ENCODE measurements around the gene EIF1AX.
"Not testable (repeated sequence)": the region's sequence is repeated elsewhere in the genome, so short reads cannot be mapped to it uniquely, and the experiment has no call there.

Gene EIF1AX

DNA sequence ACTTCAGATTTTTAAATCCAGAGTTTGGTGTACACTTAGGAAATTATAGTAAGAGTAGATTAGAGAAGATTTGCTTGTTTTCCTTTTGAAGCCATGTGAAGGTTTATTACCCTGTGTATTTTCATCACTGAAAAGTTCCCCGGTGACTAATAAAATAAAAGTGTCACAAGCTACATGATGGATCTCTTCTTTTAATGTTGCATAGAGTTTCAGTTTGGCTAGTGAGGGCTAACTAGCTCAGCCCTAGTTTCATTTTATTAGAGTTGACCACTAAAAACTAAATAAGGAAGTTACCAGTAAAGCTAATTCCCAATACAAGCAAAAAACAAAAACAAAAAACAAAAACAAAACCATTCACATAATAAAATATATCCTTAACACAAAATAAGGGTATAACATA is 14.8 kb downstream of the EIF1AX start:
- DNase-seq (ENCODE audit: low read depth): not testable (repeated sequence)

DNA sequence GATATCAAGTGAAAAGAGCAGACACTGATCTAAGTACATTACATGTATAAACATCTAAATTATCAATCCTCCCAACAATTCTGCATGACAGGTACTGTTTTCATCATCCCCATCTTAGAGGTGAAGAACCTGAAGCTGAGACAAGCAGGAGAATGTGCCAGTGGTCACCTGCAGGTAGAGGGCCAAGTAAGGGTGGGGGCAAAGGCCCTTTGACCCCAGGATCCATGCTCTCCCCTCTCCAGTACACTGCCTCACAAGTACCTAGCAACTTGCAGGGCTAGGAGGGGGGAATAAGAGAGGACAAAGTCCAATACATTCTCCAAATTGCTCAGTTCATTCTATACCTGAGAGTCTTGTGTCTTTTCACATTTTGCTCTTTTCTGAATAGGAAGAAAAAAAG is 16.7 kb downstream of the EIF1AX start:
- no peak for DNase-seq (ENCODE audit: low read depth)

DNA sequence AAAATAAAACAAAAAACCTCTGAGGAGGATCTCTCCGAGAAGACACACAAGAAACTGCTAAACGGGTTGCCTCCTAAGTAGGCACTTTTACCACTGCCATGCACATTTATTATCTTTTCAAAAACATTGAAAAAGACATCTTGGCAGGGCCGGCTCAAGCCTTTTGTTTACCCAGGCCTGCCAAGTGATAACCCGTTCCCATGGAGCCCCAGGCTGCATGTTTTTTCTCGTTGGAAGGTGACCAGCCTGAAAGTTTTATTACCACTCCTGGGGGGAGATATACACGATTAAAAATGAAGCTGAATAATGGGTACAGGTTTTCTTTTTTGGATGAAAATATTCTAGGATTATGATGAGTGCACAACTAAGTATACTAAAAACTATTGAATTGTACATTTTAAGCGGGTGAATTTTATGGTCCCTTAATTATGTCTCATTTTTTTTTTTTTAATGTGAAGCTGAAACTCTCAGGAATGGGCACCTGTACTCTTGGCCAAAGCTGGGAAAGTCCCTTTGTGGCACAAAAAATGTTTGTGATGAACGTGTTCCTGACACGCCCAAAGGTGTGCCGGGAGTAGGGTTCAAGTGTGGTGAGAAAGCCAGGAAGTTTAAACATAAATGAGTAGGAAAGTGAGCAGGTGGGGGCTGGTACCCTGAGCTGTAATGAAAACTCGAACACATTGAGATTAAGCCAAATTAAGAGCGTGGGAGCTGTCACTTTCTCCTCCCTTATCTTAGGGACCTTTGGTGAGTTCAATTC is 23.4 kb downstream of the EIF1AX start:
- no peak for DNase-seq (ENCODE audit: low read depth)

DNA sequence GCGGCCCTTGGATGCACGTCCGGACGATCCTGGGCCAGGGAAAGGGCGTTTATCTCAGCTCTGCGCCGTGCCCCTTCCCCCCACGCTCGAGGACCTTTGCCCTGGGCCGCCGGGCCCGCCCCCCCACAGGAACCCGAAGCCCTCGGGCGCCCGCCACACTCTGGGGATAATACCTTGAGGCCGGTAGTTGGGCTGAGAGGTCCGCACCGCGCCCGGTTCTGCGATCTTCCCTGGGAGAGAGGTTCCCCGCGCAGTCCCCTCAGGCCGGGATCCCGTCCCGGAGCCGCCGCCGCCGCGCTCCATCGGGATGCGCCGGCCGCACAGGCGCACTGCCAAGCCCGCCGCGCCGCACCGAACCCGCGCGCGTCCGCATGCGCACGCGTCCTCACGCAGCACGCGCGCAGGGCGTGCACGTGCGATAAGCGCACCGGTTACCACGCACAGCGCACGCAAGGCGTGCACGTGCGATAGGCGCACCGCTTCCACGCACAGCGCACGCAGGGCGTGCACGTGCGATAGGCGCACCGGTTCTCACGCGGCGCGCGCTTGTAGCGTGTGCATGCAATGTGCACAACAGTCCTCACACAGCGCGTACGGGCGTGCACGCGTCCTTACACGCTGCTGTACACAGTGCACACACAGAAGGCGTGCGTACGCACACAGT is 24.9 kb downstream of the EIF1AX start, which contains the start of gene MAP7D2:
Gene MAP7D2, minus strand, starts transcription at position 331 of the 664 bp plus-strand sequence. Its CDS starts 28 bp downstream, at position 303.
- no peak for DNase-seq (ENCODE audit: low read depth)

DNA sequence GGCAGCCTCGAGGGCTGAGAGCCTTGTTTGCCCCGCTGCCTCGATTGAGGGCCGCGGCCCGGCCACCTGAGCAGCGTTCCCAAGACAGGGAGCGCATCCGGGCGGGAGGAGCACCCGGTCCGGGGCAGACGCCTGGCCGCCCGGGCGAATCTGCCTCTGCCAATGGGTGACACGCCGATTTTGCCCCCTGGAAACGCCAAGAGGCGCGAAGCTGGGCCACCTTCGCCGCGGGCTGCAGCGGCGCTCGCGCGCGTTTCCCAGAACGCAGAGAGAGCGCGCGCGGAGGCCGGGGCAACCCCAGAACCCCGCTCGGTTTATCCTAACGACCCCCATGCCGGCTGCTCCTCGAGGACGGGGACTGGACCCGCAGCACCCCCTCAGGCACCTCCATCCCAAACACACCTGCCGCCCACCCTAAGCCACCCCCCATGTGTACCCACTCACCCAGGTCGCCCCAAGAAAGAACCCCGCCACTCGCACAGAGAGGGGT is 25.5 kb downstream of the EIF1AX start:
- DNase-seq (ENCODE audit: low read depth): no peak

DNA sequence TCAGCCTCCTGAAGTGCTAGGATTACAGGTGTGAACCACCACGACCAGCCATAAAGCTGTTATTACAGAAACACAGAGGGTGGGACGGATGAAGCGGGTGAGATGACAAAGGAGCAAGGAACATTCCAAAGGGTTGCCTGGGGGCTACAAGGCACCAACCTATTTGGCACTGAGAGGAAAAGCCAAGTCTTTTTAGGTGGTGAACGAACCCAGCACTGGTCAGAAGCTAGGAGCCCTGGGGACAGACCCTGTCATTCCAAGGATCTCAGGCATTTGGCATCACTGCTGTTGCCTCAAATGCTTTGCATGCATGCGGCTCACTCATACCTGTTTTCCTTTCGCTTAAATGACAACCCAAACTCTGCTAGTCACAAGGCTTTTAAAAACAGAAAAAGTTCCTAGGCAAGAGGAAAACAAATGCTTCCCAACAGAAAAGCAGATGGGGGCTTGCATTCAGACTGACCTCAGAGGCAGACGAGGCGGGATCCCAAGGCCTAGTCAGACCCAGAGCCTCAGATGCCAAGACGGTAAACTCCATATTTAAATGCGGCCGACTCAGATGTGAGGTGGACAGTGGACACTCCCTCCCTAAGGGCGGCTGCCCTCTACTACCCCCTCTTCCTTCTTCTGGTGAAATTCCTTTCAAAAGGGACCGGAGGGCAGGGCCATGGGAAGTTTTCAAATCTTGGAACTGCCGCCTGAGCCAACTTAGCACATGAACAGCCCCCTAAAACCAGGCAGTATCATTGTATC is 29.4 kb downstream of the EIF1AX start:
- no peak for DNase-seq (ENCODE audit: low read depth)

DNA sequence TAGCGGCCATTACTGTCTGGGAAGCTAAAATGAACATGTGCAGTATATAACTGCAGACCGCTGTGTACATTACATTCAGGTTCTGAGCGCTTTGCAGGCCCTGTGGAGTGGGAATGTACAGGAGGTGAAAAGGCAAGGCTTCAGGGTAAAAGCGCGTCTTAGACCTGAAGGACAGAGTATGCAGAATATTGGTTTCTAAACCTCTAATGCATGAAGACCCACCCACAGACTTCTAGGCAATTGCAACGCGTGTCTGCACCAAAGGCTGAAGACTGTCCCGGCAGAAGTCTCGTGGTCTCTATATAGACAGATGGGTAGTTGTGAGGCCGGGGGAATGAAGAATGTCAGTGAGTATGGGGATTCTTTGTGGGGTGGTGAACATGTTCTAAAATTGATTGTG is 30.4 kb downstream of the EIF1AX start:
- DNase-seq (ENCODE audit: low read depth): no peak

DNA sequence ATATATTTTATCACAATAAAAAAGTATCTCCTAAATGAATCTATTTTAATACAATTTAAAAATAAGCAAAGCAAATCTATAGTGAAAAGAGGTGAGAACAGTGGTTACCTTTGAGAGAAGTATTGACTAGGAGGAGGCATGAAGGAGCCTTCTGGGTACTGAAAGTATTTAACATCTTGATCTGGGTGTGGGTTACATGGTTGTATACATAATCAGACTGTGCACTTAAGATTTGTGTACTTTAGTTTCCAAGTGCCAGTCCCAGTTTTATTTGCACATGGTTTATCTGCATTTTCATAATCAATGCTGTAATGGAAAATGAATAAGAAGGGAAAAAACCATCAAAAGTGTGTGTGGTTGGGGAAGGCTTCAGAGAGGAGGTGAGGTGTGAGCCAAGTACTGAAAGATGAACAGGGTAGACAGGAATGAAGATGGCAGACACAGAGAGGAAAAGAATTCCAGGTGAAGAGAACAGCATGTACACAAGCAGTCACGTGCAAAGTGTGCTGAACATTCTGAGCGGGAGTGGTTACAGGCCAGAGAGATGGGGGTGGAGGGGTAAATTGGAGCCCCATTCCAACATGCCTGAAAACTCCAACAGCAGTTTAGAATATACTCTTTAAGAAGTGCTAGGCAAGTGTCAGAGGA is 39.6 kb downstream of the EIF1AX start:
- DNase-seq (ENCODE audit: low read depth): no peak

DNA sequence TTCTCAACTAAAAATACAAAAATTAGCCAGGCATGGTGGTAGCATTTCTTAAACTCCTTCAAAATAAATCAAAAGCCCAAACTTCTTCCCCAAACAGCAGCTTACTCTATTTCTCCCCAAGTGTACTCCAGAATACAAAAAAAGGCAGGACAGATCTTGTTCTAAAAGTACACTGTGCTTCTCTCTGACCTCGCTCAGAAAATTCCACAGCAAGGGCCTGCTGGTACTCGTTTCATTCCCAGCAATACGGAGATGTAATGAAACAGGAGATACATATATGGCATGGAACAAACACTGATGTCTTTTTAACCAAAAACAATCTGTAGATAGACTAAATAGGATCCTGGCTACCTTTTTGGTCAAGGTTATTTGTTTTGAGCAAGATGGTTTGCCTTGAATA is 50.1 kb downstream of the EIF1AX start:
- DNase-seq (ENCODE audit: low read depth): no peak

DNA sequence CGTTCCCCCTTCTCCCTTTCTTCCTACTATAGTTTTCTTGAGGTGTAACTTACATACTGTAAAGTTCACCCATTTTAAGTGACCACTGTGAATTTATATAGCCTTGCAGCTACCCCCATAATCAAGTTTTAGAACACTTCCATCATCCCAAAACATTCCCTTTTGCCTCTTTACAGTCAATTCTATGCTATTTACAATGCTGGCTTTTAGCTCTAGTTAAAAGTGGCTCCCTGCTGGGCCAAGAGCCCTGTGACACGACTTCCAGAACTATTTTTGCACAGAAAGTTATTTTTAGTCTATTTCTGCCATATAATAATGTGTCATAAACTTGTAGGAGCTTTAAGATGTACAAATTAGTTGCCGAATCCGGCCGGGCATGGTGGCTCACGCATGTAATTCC is 51.8 kb downstream of the EIF1AX start:
- DNase-seq (ENCODE audit: low read depth): no peak

DNA sequence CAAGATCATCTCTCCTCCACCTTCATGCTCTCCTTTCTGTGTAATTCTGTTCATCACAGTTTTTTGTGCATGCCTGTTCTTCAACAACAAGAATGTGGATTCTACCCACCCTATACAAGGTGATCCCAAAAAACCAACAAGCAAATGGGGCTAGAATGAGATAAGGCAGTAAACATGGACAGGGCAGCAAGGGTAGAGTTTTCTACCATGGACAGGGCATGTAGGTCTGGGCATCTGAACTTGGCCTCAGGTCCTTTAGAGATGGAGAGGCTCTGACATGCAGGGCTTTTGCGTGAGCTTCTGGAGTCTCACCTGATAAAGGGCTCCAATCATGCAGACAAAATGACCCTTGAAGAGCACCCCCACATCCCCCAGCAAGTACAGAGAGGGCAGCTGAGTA is 61.4 kb downstream of the EIF1AX start:
- DNase-seq (ENCODE audit: low read depth): no peak
